Neural cell (in vitro differentiated cells): Measurements from ENCODE around the gene ACOT7. TPM values are rescaled to one million over a fixed set of nuclear protein-coding genes. Genes with fewer than 3 reads are reported as not detected.

Source experiments
- H2AFZ ChIP-seq: fragments of 200-600, 300-800 bp; sonication (generic), shearing (Covaris generic); 2 replicates; pipeline ENCODE4 v1.6.0; 2014; ENCODE audit warnings: low read depth, mild to moderate bottlenecking, antibody characterized with exemption, low read length, moderate library complexity
- H3F3A ChIP-seq: fragments of 200-600 bp; shearing (Covaris generic); 2 replicates; pipeline ENCODE4 v1.6.1; 2016; ENCODE audit warnings: mild to moderate bottlenecking, moderate library complexity, mixed read lengths, antibody characterized with exemption, low read length; ENCODE audit not compliant: insufficient read depth, poor library complexity, severe bottlenecking
- H3K27ac ChIP-seq: fragments of 200-600, 300-800 bp; sonication (generic), shearing (Covaris generic); 2 replicates; pipeline ENCODE4 v1.5.1; 2014; ENCODE audit warnings: mild to moderate bottlenecking, low read length, moderate library complexity
- H3K27me3 ChIP-seq: fragments of 300-800, 200-600 bp; sonication (generic), shearing (Covaris generic); 2 replicates; pipeline ENCODE4 v1.6.0; 2014; ENCODE audit warnings: mild to moderate bottlenecking, low read depth, low read length, moderate library complexity; ENCODE audit not compliant: insufficient read depth
- H3K36me3 ChIP-seq: fragments of 300-800, 200-600 bp; sonication (generic), shearing (Covaris generic); 2 replicates; pipeline ENCODE4 v1.5.1; 2014; ENCODE audit warnings: mild to moderate bottlenecking, antibody characterized with exemption, low read length, moderate library complexity; ENCODE audit not compliant: insufficient read depth
- H3K4me2 ChIP-seq: fragments of 300-800, 200-600 bp; sonication (generic), shearing (Covaris generic); 2 replicates; pipeline ENCODE4 v1.6.0; 2014; ENCODE audit warnings: mild to moderate bottlenecking, low read length
- H3K4me3 ChIP-seq: fragments of 300-800, 200-600 bp; sonication (generic), shearing (Covaris generic); 2 replicates; pipeline ENCODE4 v1.5.1; 2014; ENCODE audit warnings: mild to moderate bottlenecking, low read length, moderate library complexity
- H3K79me2 ChIP-seq: fragments of 200-600 bp; shearing (Covaris generic); replicated peaks from 2 replicates; pipeline ENCODE4 v1.6.0; 2014; ENCODE audit warnings: mild to moderate bottlenecking, low read length, moderate library complexity; ENCODE audit not compliant: insufficient read depth
- H3K9ac ChIP-seq: fragments of 300-800, 200-600 bp; sonication (generic), shearing (Covaris generic); 2 replicates; pipeline ENCODE4 v1.6.1; 2016; ENCODE audit warnings: mild to moderate bottlenecking, low read length, mixed read lengths
- H3K9me2 ChIP-seq: fragments of 200-600 bp; shearing (Covaris generic); 2 replicates; pipeline ENCODE4 v1.6.1; 2016; ENCODE audit warnings: mild to moderate bottlenecking, low read length, mixed read lengths; ENCODE audit not compliant: insufficient read depth
- H3K9me3 ChIP-seq: fragments of 200-600, 300-800 bp; sonication (generic), shearing (Covaris generic); 2 replicates; pipeline ENCODE4 v1.6.1; 2016; ENCODE audit warnings: mild to moderate bottlenecking, mixed run types, low read length, moderate library complexity, mixed read lengths
- H4K20me1 ChIP-seq: fragments of 200-600 bp; shearing (Covaris generic); 2 replicates; pipeline ENCODE4 v1.6.1; 2016; ENCODE audit warnings: mild to moderate bottlenecking, mixed run types; ENCODE audit not compliant: insufficient read depth
- EP300 ChIP-seq: fragments of 450-650 bp; conservative IDR thresholded peaks from 2 replicates; pipeline ENCODE4 v1.6.1; 2014; ENCODE audit warnings: antibody characterized with exemption, mild to moderate bottlenecking, moderate library complexity; ENCODE audit not compliant: poor library complexity, severe bottlenecking
- EZH2 ChIP-seq: fragments of 200-600, 300-800 bp; shearing (Covaris generic), sonication (generic); IDR thresholded peaks from 2 replicates; pipeline ENCODE4 v1.6.1; 2014; ENCODE audit warnings: antibody characterized with exemption, low read length, borderline replicate concordance, mild to moderate bottlenecking; ENCODE audit not compliant: insufficient read depth, poor library complexity, severe bottlenecking
- MXI1 ChIP-seq: fragments of 450-650 bp; conservative IDR thresholded peaks from 2 replicates; pipeline ENCODE4 v1.6.1; 2014; ENCODE audit warnings: antibody characterized with exemption, mild to moderate bottlenecking; ENCODE audit not compliant: poor library complexity, severe bottlenecking
- POLR2AphosphoS5 ChIP-seq: IDR thresholded peaks from 2 replicates; pipeline ENCODE4 v1.6.1; 2012
- RAD21 ChIP-seq: fragments of 450-650 bp; conservative IDR thresholded peaks from 2 replicates; pipeline ENCODE4 v1.6.1; 2014; ENCODE audit warnings: antibody characterized with exemption, mild to moderate bottlenecking, moderate library complexity
- SMC3 ChIP-seq: fragments of 450-650 bp; conservative IDR thresholded peaks from 2 replicates; pipeline ENCODE4 v1.6.1; 2014; ENCODE audit warnings: antibody characterized with exemption, mild to moderate bottlenecking, moderate library complexity; ENCODE audit not compliant: poor library complexity
- TAF1 ChIP-seq: IDR thresholded peaks from 2 replicates; pipeline ENCODE4 v1.6.1; 2012; ENCODE audit warnings: low read depth
- polyA plus RNA-seq: library from polyadenylated mRNA; depleted of rRNA; stranded (reverse); fragments of >200 nt; gene quantifications from 2 replicates; pipeline ENCODE4 v1.2.3, GENCODE V29; 2014
- TF ChIP-seq, protein P1 (sequence below): fragments of 450-650 bp; IDR thresholded peaks from 2 replicates; pipeline ENCODE4 v1.5.1; 2014; ENCODE audit warnings: antibody characterized with exemption, mild to moderate bottlenecking, moderate library complexity; ENCODE audit not compliant: poor library complexity, severe bottlenecking
- TF ChIP-seq, protein P2 (sequence below): IDR thresholded peaks from 2 replicates; pipeline ENCODE4 v1.6.1; 2012; ENCODE audit warnings: borderline replicate concordance

Gene ACOT7
- polyA plus RNA-seq, 1 donor from 2014 or later = 101 TPM

DNA sequence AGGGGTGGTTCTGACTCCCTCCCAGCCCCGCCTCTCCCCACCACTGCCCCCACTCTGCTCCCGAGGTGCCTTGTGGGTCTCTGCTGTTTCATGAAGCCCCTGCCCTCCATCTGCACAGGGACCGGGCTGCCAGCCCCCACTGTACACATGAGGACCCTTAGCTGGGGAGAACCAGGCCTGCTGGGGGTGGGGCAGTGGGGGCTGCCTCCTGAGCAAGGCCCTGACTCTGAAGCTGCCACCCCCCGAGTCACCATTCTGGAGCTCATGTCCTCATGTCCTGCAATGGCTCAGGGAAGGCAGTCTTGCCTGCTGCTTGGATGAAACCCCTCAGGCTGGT lies 141.2 kb downstream of the ACOT7 start:
- no peak overlapping the region for H2AFZ ChIP-seq
- no peak overlapping the region for H3K4me3 ChIP-seq
- H3K9me3 ChIP-seq = no peaks in the 10 kb centered on the region
- H4K20me1 ChIP-seq = no peaks in the 10 kb centered on the region
- no peak overlapping the region for H3K27ac ChIP-seq
- H3K36me3 ChIP-seq = peaks cover 7% of the 10 kb centered on the region
- H3K9ac ChIP-seq = no peak overlapping the region
- no peaks in the 10 kb centered on the region for H3F3A ChIP-seq
- H3K79me2 ChIP-seq = no peaks in the 10 kb centered on the region
- H3K9me2 ChIP-seq = no peaks in the 10 kb centered on the region
- no peak for TF ChIP-seq EP300
- TF ChIP-seq, protein P1, sequence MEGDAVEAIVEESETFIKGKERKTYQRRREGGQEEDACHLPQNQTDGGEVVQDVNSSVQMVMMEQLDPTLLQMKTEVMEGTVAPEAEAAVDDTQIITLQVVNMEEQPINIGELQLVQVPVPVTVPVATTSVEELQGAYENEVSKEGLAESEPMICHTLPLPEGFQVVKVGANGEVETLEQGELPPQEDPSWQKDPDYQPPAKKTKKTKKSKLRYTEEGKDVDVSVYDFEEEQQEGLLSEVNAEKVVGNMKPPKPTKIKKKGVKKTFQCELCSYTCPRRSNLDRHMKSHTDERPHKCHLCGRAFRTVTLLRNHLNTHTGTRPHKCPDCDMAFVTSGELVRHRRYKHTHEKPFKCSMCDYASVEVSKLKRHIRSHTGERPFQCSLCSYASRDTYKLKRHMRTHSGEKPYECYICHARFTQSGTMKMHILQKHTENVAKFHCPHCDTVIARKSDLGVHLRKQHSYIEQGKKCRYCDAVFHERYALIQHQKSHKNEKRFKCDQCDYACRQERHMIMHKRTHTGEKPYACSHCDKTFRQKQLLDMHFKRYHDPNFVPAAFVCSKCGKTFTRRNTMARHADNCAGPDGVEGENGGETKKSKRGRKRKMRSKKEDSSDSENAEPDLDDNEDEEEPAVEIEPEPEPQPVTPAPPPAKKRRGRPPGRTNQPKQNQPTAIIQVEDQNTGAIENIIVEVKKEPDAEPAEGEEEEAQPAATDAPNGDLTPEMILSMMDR = no peak
- no peak overlapping the region for H3K4me2 ChIP-seq
- H3K27me3 ChIP-seq = peaks cover 20% of the 10 kb centered on the region

DNA sequence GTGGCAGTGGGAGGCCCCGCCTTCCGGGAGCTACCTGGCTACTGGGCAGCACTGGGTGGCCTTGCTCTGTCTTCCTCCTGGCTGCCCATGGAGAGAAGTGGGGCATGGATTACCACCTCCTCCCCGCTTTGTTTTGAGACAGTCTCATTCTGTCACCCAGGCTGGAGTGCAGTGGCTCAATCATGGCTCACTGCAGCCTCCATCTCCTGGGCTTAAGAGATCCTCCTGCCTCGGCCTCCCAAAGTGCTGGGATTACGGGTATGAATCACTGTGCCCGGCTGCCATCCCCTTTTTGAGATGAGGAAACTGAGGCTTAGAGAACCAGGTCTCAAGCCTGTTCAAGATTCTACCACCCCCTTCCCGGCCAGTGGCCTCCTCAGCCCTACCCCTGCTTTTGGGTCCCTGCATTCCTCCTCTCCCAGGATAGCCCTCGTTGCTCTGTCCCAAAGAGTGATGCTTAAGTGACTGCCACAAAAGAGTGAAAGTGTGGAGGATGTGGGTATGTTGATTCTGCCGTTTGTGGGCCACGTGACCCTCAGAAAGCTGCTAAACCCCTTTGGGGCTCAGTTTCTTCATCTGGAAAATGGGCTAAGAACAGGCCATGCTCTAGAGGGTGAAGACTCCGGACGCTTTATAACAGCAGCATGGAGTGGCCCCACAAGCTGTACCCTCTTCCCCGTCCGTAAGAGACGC lies 141.7 kb downstream of the ACOT7 start:
- no peaks in the 10 kb centered on the region for H3K9me3 ChIP-seq
- H3K36me3 ChIP-seq = peaks cover 7% of the 10 kb centered on the region
- H3K79me2 ChIP-seq = no peaks in the 10 kb centered on the region
- H3K9ac ChIP-seq = no peak overlapping the region
- no peaks in the 10 kb centered on the region for H3K9me2 ChIP-seq
- H3K4me2 ChIP-seq = no peak overlapping the region
- H4K20me1 ChIP-seq = no peaks in the 10 kb centered on the region
- TF ChIP-seq SMC3 (no peak), POLR2AphosphoS5 (no peak), RAD21 (no peak), EP300 (no peak), TAF1 (no peak), EZH2 (no peak), MXI1 (no peak)
- TF ChIP-seq, protein P2, sequence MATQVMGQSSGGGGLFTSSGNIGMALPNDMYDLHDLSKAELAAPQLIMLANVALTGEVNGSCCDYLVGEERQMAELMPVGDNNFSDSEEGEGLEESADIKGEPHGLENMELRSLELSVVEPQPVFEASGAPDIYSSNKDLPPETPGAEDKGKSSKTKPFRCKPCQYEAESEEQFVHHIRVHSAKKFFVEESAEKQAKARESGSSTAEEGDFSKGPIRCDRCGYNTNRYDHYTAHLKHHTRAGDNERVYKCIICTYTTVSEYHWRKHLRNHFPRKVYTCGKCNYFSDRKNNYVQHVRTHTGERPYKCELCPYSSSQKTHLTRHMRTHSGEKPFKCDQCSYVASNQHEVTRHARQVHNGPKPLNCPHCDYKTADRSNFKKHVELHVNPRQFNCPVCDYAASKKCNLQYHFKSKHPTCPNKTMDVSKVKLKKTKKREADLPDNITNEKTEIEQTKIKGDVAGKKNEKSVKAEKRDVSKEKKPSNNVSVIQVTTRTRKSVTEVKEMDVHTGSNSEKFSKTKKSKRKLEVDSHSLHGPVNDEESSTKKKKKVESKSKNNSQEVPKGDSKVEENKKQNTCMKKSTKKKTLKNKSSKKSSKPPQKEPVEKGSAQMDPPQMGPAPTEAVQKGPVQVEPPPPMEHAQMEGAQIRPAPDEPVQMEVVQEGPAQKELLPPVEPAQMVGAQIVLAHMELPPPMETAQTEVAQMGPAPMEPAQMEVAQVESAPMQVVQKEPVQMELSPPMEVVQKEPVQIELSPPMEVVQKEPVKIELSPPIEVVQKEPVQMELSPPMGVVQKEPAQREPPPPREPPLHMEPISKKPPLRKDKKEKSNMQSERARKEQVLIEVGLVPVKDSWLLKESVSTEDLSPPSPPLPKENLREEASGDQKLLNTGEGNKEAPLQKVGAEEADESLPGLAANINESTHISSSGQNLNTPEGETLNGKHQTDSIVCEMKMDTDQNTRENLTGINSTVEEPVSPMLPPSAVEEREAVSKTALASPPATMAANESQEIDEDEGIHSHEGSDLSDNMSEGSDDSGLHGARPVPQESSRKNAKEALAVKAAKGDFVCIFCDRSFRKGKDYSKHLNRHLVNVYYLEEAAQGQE = no peak
- TF ChIP-seq, protein P1 = no peak
- H3F3A ChIP-seq = no peaks in the 10 kb centered on the region
- H3K4me3 ChIP-seq = no peak overlapping the region
- H3K27ac ChIP-seq = no peak overlapping the region
- peaks cover 20% of the 10 kb centered on the region for H3K27me3 ChIP-seq
- no peak overlapping the region for H2AFZ ChIP-seq
